Stimulated activated CD4-positive, alpha-beta T cell treated with anti-CD3 and anti-CD28 coated beads, Interleukin-4, amount 100 ng/mL, for 48 hours (primary cell): Measurements from ENCODE around the gene PCSK2.
"Not testable (repeated sequence)": the region's sequence is repeated elsewhere in the genome, so short reads cannot be mapped to it uniquely, and the experiment has no call there.

ENCODE experiments used
- DNase-seq, 2 donors: peaks; one replicate each; pipeline ENCODE4 v3.0.0-alpha.2; 2020; ENCODE audit warnings: low read depth in 2 of 2

Gene PCSK2

GRCh38 chr20:17226410-17227218, at the start of gene PCSK2:
Gene PCSK2 (plus strand): TSS chr20:17227040. CDS start chr20:17227306, 266 bp downstream.
- no peak for DNase-seq

DNA sequence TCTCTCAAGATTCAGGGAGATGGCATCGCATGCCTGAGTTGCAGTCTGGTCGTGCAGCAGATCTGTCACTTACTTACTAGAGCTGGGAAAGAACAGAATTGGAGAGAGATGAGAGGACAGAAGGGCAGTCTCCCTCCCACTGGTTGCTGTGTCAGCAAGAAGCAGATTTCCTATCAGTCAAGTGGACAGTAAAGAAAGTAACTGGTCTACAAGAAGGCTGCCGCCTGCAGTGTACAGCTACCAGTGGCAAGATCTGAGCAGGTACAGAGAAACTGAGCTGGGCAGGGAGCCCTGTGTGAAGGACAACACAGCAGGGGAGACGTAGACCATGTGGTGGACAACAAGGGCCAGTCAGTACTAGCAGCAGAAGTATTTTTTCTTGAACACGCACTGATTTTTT, 49.5 kb upstream of the PCSK2 start:
- no peak for DNase-seq

DNA sequence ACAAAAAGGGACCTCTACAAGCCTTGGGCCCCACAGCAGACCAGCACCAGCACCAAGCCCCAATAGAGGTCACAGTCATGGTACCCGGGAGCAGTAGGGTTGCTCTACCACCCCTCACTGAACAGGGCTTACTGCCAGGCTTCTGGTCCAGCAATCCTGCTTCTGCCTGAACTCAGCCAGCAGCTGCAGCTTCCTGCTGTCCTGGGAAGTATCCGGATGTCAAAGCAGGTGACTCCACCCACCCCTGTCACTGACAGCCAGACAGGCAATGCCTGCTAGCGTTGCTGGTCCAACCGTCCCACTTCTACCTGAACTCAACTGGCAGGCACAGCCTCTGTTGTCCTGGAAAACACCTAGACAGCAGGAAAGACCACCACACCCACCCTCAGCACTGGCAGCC, 47.0 kb upstream of the PCSK2 start:
- no peak for DNase-seq

GRCh38 chr20:17189976-17190695, 36.7 kb upstream of the PCSK2 start:
- no peak for DNase-seq

- DNase-seq: no peak
Observed at GRCh38 chr20:17197041-17197440, 29.8 kb upstream of the PCSK2 start.

GRCh38 chr20:17202030-17202429, 24.8 kb upstream of the PCSK2 start:
- no peak for DNase-seq

DNA sequence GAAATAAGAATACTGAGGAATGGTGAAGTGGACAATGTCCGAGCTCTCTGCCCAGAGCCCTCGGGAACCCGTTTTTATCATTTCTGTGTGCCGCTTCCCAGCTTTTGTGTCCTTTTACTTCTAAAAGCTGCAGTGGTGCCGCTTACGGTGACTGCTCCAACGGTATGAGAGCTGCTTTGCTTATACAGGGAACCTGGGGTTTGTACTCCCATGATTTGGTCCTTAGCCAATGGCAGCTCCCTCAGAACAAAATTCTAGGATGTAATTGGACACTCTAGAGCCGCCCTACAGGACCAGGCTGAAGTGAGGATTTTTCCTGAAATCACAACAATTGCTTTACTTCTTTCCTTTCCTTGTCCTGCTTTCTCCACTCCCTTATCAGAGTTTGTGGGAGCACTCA, 24.2 kb upstream of the PCSK2 start:
- no peak for DNase-seq

- no peak for DNase-seq
Observed at GRCh38 chr20:17205084-17205813, 21.6 kb upstream of the PCSK2 start.

- DNase-seq: no peak
Observed at GRCh38 chr20:17210387-17210786, 16.5 kb upstream of the PCSK2 start.

DNA sequence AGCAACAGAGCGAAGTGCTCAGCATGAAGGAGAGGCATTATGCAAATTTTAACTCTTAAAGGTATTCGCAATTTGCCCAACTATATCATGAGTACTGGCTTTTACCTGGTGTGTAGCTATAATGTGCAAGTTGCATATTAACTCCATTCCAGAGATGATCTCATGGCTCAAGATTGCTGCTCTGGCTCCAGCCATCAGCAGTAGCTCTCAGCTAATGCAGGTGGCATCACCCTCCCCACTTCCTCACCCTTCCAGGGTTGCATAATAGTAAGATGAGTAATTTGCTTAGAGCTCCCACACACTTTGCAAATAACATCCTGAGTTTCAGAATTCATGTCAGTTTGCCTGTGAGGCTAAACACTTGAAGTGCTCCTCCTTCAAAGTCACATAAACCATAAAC, 15.9 kb upstream of the PCSK2 start:
- no peak for DNase-seq

DNA sequence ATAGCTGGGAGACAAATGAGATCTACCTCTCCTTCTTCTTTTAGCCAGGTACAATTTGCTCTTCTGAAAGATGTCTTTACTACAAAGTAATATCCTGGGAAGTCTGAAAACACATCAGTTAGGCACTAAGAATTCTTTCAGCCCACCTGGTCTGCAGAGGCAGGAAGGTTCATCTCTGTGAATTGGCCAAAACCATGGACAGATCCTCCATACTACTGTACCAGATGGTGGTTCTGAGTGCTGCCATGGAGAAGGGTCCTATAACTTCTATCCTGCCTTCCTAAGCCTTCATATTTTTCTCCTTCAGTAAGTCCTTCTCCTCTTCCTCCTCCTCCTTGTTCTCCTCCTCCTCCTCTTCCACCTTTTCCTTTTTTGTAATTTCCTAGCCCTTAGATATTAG, 11.7 kb upstream of the PCSK2 start:
- no peak for DNase-seq

DNA sequence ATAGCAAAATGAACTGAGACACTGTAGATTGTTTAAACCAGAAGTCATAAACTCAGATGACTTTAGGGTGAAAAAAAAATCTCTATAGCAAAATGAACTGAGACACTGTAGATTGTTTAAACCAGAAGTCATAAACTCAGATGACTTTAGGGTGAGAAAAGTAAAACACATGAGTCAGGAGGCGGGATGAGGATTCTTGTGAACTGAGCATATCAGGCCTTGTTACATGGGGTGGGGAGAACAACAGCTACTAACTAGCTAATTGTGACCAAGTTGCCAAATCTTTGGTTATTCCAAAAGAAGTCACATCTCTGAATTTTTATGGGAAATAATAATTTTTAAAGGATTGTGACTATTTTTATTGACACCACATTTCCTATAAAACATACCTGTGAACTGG, 7.0 kb upstream of the PCSK2 start:
- DNase-seq: not testable (repeated sequence)

DNA sequence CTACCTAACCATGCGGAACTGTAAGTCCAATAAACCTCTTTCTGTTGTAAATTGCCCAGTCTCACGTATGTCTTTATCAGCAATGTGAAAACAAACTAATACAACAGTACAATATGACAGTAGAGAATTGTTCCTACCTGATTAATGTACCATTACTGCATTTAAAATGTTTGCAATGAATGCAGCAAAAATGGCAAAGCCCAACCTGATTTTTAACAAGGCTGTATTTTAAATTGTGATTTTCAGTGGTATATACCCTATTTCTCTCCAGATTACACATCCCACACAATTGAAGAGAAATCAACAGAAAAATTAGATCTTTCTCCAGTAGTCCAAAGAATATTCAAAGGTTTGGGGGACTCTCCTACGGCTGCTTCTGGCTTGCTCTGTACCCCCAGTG, 3.3 kb upstream of the PCSK2 start:
- DNase-seq: no peak

DNA sequence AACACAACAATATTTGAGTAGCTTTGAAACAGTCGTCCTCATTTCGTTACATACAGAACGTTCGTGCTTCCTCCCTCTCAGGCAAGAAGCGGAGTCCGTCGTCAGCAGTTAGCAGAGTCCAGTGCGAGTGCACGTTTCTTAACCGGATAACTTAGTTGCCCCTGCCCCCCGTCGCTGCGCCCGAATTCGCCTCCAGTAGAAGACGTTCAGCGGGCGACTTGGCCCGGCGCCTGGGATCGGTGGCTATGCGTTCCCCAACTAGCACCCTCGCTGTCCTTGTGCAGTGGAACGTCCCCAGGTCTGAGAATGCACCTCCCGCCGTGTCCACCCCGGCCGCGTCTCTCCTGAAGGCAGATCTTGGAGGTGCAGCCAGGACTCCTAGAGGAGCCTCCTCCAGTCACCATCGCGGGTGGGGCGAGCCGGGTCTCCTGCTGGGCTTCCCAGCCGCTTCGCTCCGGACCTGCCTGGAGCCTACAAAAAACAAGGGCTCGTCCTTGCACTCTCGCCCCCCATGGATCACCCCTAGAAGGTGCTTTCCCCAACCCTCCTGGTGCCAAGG, 910 bp upstream of the PCSK2 start:
- no peak for DNase-seq

DNA sequence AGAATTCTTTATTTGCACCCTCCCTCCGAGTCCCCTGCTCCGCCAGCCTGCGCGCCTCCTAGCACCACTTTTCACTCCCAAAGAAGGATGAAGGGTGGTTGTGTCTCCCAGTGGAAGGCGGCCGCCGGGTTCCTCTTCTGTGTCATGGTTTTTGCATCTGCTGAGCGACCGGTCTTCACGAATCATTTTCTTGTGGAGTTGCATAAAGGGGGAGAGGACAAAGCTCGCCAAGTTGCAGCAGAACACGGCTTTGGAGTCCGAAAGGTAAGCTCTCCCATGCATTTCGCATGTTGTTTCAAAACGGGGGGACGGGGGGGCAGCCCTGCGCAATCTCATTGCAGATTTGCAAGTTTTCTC, 357 bp downstream of the PCSK2 start:
- DNase-seq: no peak

DNA sequence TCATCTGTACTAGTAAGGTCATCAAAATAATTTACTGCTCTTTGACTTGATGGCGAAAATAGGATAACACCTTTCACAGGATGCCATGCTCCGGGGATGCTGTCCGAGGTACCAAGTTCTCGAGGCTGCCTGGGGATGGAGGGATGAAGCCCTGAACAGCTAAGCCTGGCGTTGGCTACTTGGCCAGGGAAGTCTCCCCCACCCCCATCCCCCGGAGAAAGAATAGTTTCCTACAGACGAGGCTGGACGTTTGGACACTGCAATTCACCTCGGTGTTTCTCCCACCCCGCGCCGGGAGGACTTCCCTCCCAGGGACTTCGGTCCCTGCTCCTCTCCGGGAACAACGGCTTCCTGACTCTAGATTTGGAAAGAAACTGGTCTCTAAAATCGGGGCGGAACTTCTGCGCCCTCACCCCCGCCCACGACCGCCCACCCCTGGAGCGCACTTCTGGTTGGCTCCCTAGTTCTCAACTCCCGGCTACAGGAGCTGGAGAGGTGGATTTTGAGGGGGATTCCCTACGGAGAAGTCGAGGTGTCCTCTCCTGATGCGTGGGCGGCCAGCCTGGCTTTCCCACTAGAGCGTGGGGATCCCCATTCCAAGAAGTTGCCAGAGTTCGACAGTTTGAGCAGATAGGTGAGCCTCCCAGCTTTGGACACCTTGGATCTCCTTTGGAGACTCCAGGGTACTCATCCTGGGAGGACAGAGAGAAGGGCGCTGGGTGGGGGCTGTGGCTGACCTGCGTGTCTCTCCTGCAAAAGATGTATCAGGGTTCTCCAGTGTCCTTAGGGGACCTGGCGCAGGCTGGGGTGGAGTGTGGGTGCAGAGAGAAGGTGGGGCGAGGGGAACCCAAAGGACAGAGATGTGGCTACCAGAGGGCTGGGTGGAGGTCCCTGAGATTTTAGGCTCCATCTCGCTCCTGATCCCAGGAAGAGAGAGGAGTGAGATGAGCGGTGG, 1.1 kb downstream of the PCSK2 start:
- DNase-seq: no peak

DNA sequence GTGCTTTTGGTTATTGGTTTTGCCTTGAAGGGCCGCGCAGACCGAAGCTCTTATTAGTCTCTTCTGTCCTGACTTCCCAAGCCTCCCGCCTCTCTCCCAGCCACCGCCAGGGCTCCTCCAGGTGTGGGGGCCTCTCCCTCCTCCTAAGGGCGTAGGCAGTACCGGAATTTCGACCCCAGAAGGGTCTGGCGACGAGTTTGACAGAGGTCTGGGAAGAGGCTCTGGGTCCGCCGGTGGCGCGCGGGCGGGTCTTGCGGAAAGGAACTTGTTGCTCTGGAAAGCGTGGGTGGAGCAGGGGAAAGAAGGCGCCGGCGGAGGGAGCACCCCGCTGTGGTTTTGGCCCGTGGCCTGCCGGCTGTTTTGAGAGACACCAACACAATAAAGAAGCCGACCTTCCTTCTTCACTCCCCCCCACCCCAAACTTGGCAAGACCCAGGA, 1.8 kb downstream of the PCSK2 start:
- DNase-seq: no peak

DNA sequence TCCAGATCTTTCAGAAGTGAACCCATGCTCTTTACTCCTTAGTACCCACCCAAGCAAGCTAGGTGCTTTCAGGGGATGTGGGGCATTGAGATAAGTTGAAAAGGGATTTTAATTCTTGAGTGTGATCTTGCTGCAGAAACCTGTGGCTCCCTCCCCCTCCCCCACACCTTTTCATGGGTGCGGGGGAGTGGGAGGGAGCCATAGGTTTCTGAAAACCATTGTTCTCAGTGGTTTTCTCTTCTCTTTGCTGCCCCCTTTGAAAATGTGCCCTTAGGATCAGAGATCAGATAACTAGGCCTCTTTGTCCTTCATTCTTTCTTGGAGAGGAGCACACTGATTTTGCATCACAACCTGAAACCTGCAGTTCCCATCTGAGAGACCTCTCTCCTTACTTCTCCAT, 2.4 kb downstream of the PCSK2 start:
- no peak for DNase-seq

- DNase-seq: no peak
Observed at GRCh38 chr20:17233626-17234025, 6.8 kb downstream of the PCSK2 start.

- DNase-seq: no peak
Observed at GRCh38 chr20:17236766-17237165, 9.9 kb downstream of the PCSK2 start.

- DNase-seq: no peak
Observed at GRCh38 chr20:17248224-17248623, 21.4 kb downstream of the PCSK2 start.
